SK-N-SH (cell line): Measurements from ENCODE around the gene DGCR8. TPM values are rescaled to one million over a fixed set of nuclear protein-coding genes. Genes with fewer than 3 reads are reported as not detected.

ENCODE experiments used
- CTCF ChIA-PET: fragments of 300-600, 350-600 bp; formaldehyde crosslinking; extraction: SDS; loops from one replicate; lab custom pipeline; 2021; lab: Yijun Ruan, JAX
- POLR2A ChIA-PET: fragments of 350-600 bp; sonication (Branson Sonifier 250); formaldehyde crosslinking; extraction: SDS; loops from one replicate; lab custom pipeline; 2020; ENCODE audit warnings: antibody characterized with exemption, inconsistent platforms; lab: Yijun Ruan, JAX
- DNase-seq: peaks from one replicate; pipeline ENCODE4 v3.0.0; 2012
- H2AFZ ChIP-seq: fragments of 200-600 bp; sonication (generic); 2 replicates; pipeline ENCODE4 v1.8.1; 2016; ENCODE audit warnings: antibody characterized with exemption, mild to moderate bottlenecking, low read depth
- H3F3A ChIP-seq: fragments of 200-600 bp; sonication (generic); replicated peaks from 2 replicates; pipeline ENCODE3; 2016; ENCODE audit warnings: antibody characterized with exemption, mild to moderate bottlenecking; ENCODE audit not compliant: insufficient read depth
- H3K27ac ChIP-seq, 2 experiments: fragments of 200-500 bp in 1 of 2; fragments of 200-600 bp in 1 of 2; sonication (Bioruptor generic) in 1 of 2; sonication (generic), shearing (Covaris generic) in 1 of 2; 2 replicates each; pipeline versions ENCODE4 v1.5.1 to v1.6.1; 2014 to 2016; ENCODE audit warnings: low read depth in 2 of 2, inconsistent platforms in 1 of 2, low read length in 1 of 2, mild to moderate bottlenecking in 1 of 2, mixed read lengths in 1 of 2
- H3K27me3 ChIP-seq: fragments of 200-600 bp; sonication (generic), shearing (Covaris generic); 2 replicates; pipeline ENCODE4 v1.6.1; 2016; ENCODE audit warnings: mixed run types; ENCODE audit not compliant: insufficient read depth
- H3K36me3 ChIP-seq, 2 experiments: fragments of 200-500 bp in 1 of 2; fragments of 200-600 bp in 1 of 2; sonication (Bioruptor generic) in 1 of 2; sonication (generic) in 1 of 2; replicated peaks in 1 of 2; 2 replicates each; pipeline versions ENCODE3 to v1.5.1; 2014 to 2016; ENCODE audit warnings: low read length in 1 of 2, mild to moderate bottlenecking in 1 of 2; ENCODE audit not compliant: insufficient read depth in 2 of 2, control insufficient read depth in 1 of 2
- H3K4me1 ChIP-seq, 2 experiments: fragments of 200-500 bp in 1 of 2; fragments of 200-600 bp in 1 of 2; sonication (Bioruptor generic) in 1 of 2; sonication (generic), shearing (Covaris generic) in 1 of 2; 2 replicates each; pipeline versions ENCODE4 v1.5.1 to v1.6.1; 2014 to 2016; ENCODE audit warnings: low read depth in 1 of 2, low read length in 1 of 2, mixed run types in 1 of 2; ENCODE audit not compliant: insufficient read depth in 2 of 2, control insufficient read depth in 1 of 2
- H3K4me2 ChIP-seq: fragments of 200-600 bp; sonication (generic), shearing (Covaris generic); 2 replicates; pipeline ENCODE4 v1.6.1; 2017; ENCODE audit warnings: mixed run types
- H3K4me3 ChIP-seq, 2 experiments: fragments of 200-500 bp in 1 of 2; fragments of 200-600 bp in 1 of 2; sonication (Bioruptor generic) in 1 of 2; sonication (generic), shearing (Covaris generic) in 1 of 2; 2 replicates each; pipeline versions ENCODE4 v1.5.1 to v1.8.1; 2014 to 2016; ENCODE audit warnings: low read depth in 2 of 2, inconsistent platforms in 1 of 2, low read length in 1 of 2, mild to moderate bottlenecking in 1 of 2, mixed read lengths in 1 of 2, moderate library complexity in 1 of 2
- H3K79me2 ChIP-seq: fragments of 200-600 bp; sonication (generic); 2 replicates; pipeline ENCODE4 v1.8.1; 2017; ENCODE audit warnings: mild to moderate bottlenecking; ENCODE audit not compliant: insufficient read depth
- H3K9ac ChIP-seq: fragments of 200-600 bp; sonication (generic); 2 replicates; pipeline ENCODE4 v1.6.1; 2017; ENCODE audit warnings: mixed run types
- H3K9me2 ChIP-seq: fragments of 200-600 bp; sonication (generic); 2 replicates; pipeline ENCODE4 v1.6.1; 2017; ENCODE audit warnings: mixed run types
- H3K9me3 ChIP-seq: fragments of 200-600 bp; sonication (generic); 2 replicates; pipeline ENCODE4 v1.6.1; 2017; ENCODE audit warnings: mixed run types, mild to moderate bottlenecking, moderate library complexity
- H4K20me1 ChIP-seq: fragments of 200-600 bp; sonication (generic); 2 replicates; pipeline ENCODE4 v1.6.1; 2017; ENCODE audit warnings: mild to moderate bottlenecking, mixed run types; ENCODE audit not compliant: insufficient read depth
- CTCF ChIP-seq: fragments of 200-600 bp; sonication (generic); IDR thresholded peaks from 2 replicates; pipeline ENCODE4 v1.6.1; 2017; ENCODE audit warnings: antibody characterized with exemption, mild to moderate bottlenecking, moderate library complexity
- ELF1 ChIP-seq: IDR thresholded peaks from 2 replicates; pipeline ENCODE4 v1.4.0; 2012
- GATA2 ChIP-seq: sonication (generic); formaldehyde crosslinking; IDR thresholded peaks from 2 replicates; pipeline ENCODE4 v1.5.0; 2020; ENCODE audit warnings: mild to moderate bottlenecking, missing genetic modification reagents
- IRF3 ChIP-seq: fragments of 150-350 bp; IDR thresholded peaks from 2 replicates; pipeline ENCODE4 v1.6.1; 2016; ENCODE audit warnings: mild to moderate bottlenecking, low read depth, low read length
- MAX ChIP-seq: IDR thresholded peaks from 2 replicates; pipeline ENCODE4 v1.4.0; 2012; ENCODE audit warnings: low read depth
- MXI1 ChIP-seq: IDR thresholded peaks from 2 replicates; pipeline ENCODE4 v1.6.1; 2012; ENCODE audit warnings: mild to moderate bottlenecking, low read depth, low read length, improper control_type of control experiment
- SMC3 ChIP-seq: IDR thresholded peaks from 2 replicates; pipeline ENCODE4 v1.6.1; 2012; ENCODE audit warnings: low read depth, low read length, improper control_type of control experiment
- WGBS: methylation state at CpG from one replicate; pipeline ENCODE4 v1.1.6; 2017; ENCODE audit warnings: low lambda C conversion rate; 5-methylcytosine and 5-hydroxymethylcytosine counted together
- polyA plus RNA-seq, 3 experiments: library from polyadenylated mRNA; depleted of rRNA; stranded (reverse); fragments of >200 nt; gene quantifications; 2 replicates each; pipeline ENCODE4 v1.2.3, GENCODE V29; 2012
- TF ChIP-seq, protein P1 (sequence below): IDR thresholded peaks from 2 replicates; pipeline ENCODE4; 2012

DGCR8 gene
- polyA plus RNA-seq, 1 of the 3 experiments (the other 2 are of a cell fraction), result 26.5 TPM

GRCh38 chr22:20061481-20061861, 18.6 kb upstream of the DGCR8 start (continued):
- TF ChIP-seq IRF3 (no peak), GATA2 (CRISPR knock-in tag) (no peak), SMC3 (no peak), CTCF (no peak)

- ChIA-PET POLR2A (no interaction called here), CTCF (interaction anchor here (1.1 to 1.9 kb wide), 2 partner anchors 9 to 49 kb away, joined by 3 to 7 read pairs; no protein-coding TSS in a partner anchor)
- DNase-seq, result no peak
- Histone ChIP-seq H3K27me3 (no peaks in the 10 kb centered on the region), H3K9me2 (no peaks in the 10 kb centered on the region), H3K27ac (no peak overlapping the region), H3K79me2 (no peaks in the 10 kb centered on the region), H3K9ac (no peak overlapping the region), H2AFZ (no peak overlapping the region), H3K4me3 (no peak overlapping the region), H3K4me2 (no peak overlapping the region), H3K9me3 (no peaks in the 10 kb centered on the region), H3K36me3 (peaks cover 0 to 9% of the 10 kb centered on the region in 2 experiments), H3K4me1 (no peaks in the 10 kb centered on the region), H3F3A (peaks cover 2% of the 10 kb centered on the region), H4K20me1 (no peaks in the 10 kb centered on the region)
- WGBS, result 98% methylated on average over 12 of the region's 18 CpGs
- TF ChIP-seq, protein P1, sequence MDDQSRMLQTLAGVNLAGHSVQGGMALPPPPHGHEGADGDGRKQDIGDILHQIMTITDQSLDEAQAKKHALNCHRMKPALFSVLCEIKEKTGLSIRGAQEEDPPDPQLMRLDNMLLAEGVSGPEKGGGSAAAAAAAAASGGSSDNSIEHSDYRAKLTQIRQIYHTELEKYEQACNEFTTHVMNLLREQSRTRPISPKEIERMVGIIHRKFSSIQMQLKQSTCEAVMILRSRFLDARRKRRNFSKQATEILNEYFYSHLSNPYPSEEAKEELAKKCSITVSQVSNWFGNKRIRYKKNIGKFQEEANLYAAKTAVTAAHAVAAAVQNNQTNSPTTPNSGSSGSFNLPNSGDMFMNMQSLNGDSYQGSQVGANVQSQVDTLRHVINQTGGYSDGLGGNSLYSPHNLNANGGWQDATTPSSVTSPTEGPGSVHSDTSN, result no peak
- TF ChIP-seq CTCF (no peak), ELF1 (no peak), MAX (no peak), MXI1 (no peak)
Measured at GRCh38 chr22:20062043-20062765, 17.8 kb upstream of the DGCR8 start.
